GM12878 (cell line): ENCODE measurements around the gene METAP2. TPM values are rescaled to one million over a fixed set of nuclear protein-coding genes. Genes with fewer than 3 reads are reported as not detected.

Experiments used
- ATAC-seq: fragments of 200-7000 bp; cut with Tn5 transposase; 3 replicates; pipeline ENCODE4 v1.9.1; 2020; ENCODE audit warnings: mild to moderate bottlenecking, moderate library complexity
- BruUV-seq: library from RNA; stranded (reverse); fragments of 400-500 nt; replicated peaks from 2 replicates; lab custom pipeline; 2021; lab: Mats Ljungman, UMichigan
- CTCF ChIA-PET: fragments of 300-600 bp; sonication (Branson Sonifier 250); formaldehyde crosslinking; extraction: SDS; loops from one replicate; lab custom pipeline; 2021; ENCODE audit warnings: inconsistent platforms; lab: Yijun Ruan, JAX
- POLR2A ChIA-PET: fragments of 350-600 bp; formaldehyde crosslinking; extraction: SDS; loops from one replicate; lab custom pipeline; 2021; ENCODE audit warnings: inconsistent platforms; lab: Charles Lee
- RAD21 ChIA-PET: fragments of 300-600 bp; sonication (Branson Sonifier 250); formaldehyde crosslinking; loops from one replicate; lab custom pipeline; 2023; ENCODE audit warnings: antibody characterized with exemption; ENCODE audit not compliant: unreplicated experiment; lab: Charles Lee
- SMC1A ChIA-PET: fragments of 300-600 bp; sonication (Branson Sonifier 250); formaldehyde crosslinking; loops from one replicate; lab custom pipeline; 2023; ENCODE audit not compliant: unreplicated experiment, uncharacterized antibody; lab: Charles Lee
- DNase-seq: peaks from one replicate; pipeline ENCODE4 v3.0.0-alpha.2; 2011; ENCODE audit warnings: low read depth, low spot score
- FAIRE-seq: peaks from 3 replicates; lab custom pipeline; 2011; peaks lifted over from hg19 to GRCh38; lab: Jason Lieb, UNC
- H2AFZ ChIP-seq: 2 replicates; pipeline ENCODE4 v1.6.0; 2011; ENCODE audit warnings: low read depth, low read length, control low read depth; ENCODE audit not compliant: control insufficient read depth
- H3K27ac ChIP-seq: 2 replicates; pipeline ENCODE4 v1.5.1; 2011; ENCODE audit warnings: control low read depth; ENCODE audit not compliant: control insufficient read depth, insufficient read depth
- H3K27me3 ChIP-seq, 2 experiments: replicated peaks in 1 of 2; 2 replicates each; pipeline versions ENCODE4 v1.6.0 to v1.6.1; 2011; ENCODE audit warnings: low read length in 1 of 2; ENCODE audit not compliant: control insufficient read depth in 2 of 2, insufficient read depth in 2 of 2
- H3K36me3 ChIP-seq, 2 experiments: 2 replicates each; pipeline ENCODE4 v1.5.1; 2011; ENCODE audit warnings: low read length in 1 of 2; ENCODE audit not compliant: control insufficient read depth in 2 of 2, insufficient read depth in 2 of 2
- H3K4me1 ChIP-seq: 2 replicates; pipeline ENCODE4 v1.6.1; 2011; ENCODE audit warnings: mild to moderate bottlenecking, low read length, moderate library complexity, mixed read lengths; ENCODE audit not compliant: control insufficient read depth, insufficient read depth
- H3K4me2 ChIP-seq: 2 replicates; pipeline ENCODE4 v1.6.0; 2011; ENCODE audit warnings: control low read depth; ENCODE audit not compliant: control insufficient read depth, insufficient read depth
- H3K4me3 ChIP-seq: fragments of 200-600 bp; sonication (generic); 2 replicates; pipeline ENCODE4 v1.5.1; 2016
- H3K79me2 ChIP-seq: 2 replicates; pipeline ENCODE4 v1.6.0; 2011; ENCODE audit warnings: low read length; ENCODE audit not compliant: control insufficient read depth, insufficient read depth
- H3K9ac ChIP-seq: 2 replicates; pipeline ENCODE4 v1.8.0; 2011; ENCODE audit warnings: low read length, control low read depth, mixed read lengths; ENCODE audit not compliant: control insufficient read depth, insufficient read depth
- H3K9me3 ChIP-seq: replicated peaks from 3 replicates; pipeline ENCODE4 v1.5.1; 2011; ENCODE audit warnings: mild to moderate bottlenecking, low read length; ENCODE audit not compliant: control insufficient read depth, insufficient read depth
- H4K20me1 ChIP-seq: 2 replicates; pipeline ENCODE4 v1.6.0; 2011; ENCODE audit not compliant: control insufficient read depth, insufficient read depth
- CBX3 ChIP-seq: fragments of 200-600 bp; sonication (generic); IDR thresholded peaks from 2 replicates; pipeline ENCODE4 v1.6.1; 2016; ENCODE audit warnings: low read depth, borderline replicate concordance
- ELK1 ChIP-seq: IDR thresholded peaks from 2 replicates; pipeline ENCODE4 v1.6.1; 2012; ENCODE audit warnings: low read depth, low read length, improper control_type of control experiment
- HDAC6 ChIP-seq: fragments of 200-600 bp; sonication (generic); IDR thresholded peaks from one replicate; pipeline ENCODE4 v1.8.0; 2017; ENCODE audit warnings: antibody characterized with exemption; ENCODE audit not compliant: unreplicated experiment
- NFYA ChIP-seq: IDR thresholded peaks from 2 replicates; pipeline ENCODE4 v1.6.1; 2011; ENCODE audit warnings: low read depth, mild to moderate bottlenecking, low read length, improper control_type of control experiment, borderline replicate concordance
- PML ChIP-seq: IDR thresholded peaks from 2 replicates; pipeline ENCODE4 v1.6.1; 2012; ENCODE audit warnings: low read length, inconsistent platforms
- SKIL ChIP-seq: fragments of 450-650 bp; IDR thresholded peaks from 2 replicates; pipeline ENCODE4 v1.6.1; 2017; ENCODE audit warnings: mild to moderate bottlenecking, low read depth, inconsistent platforms; ENCODE audit not compliant: poor library complexity, severe bottlenecking
- SMARCA5 ChIP-seq: fragments of 450-650 bp; IDR thresholded peaks from 2 replicates; pipeline ENCODE4 v1.6.1; 2017; ENCODE audit warnings: mild to moderate bottlenecking
- SUZ12 ChIP-seq: fragments of 200-600 bp; sonication (generic); IDR thresholded peaks from one replicate; pipeline ENCODE4 v1.6.1; 2018; ENCODE audit warnings: antibody characterized with exemption, mild to moderate bottlenecking; ENCODE audit not compliant: unreplicated experiment
- USF2 ChIP-seq: IDR thresholded peaks from 2 replicates; pipeline ENCODE4 v1.6.1; 2011; ENCODE audit warnings: low read depth, low read length, improper control_type of control experiment, borderline replicate concordance
- ZNF274 ChIP-seq: IDR thresholded peaks from one replicate; pipeline ENCODE4 v1.8.0; 2011; ENCODE audit not compliant: insufficient read length, insufficient read depth
- WGBS: methylation state at CpG from one replicate; pipeline ENCODE4 v1.1.6; 2016; ENCODE audit warnings: low lambda C conversion rate; ENCODE audit not compliant: insufficient replicate concordance, insufficient coverage; ENCODE audit errors: missing lambda C conversion rate; 5-methylcytosine and 5-hydroxymethylcytosine counted together
- in situ Hi-C: fragments of 300-500 bp; cut with MboI; formaldehyde crosslinking; loops from 9 replicates; pipeline ENCODE4 v1.14.3; 2018; ENCODE audit warnings: mixed read lengths
- intact Hi-C: fragments of 100-400 bp; cut with micrococcal nuclease; formaldehyde crosslinking; loops from one replicate; pipeline ENCODE4 v1.14.2; 2022; ENCODE audit not compliant: unreplicated experiment
- polyA plus RNA-seq, 11 experiments: library from polyadenylated mRNA; depleted of rRNA in 4 of 11; unstranded in 6 of 11; stranded (reverse) in 5 of 11; fragments of >200 nt; fragmentation: Nextera tagmentation in 4 of 11; fragmentation: Illumina TruSeq in 1 of 11; extraction: Ambion mirVana in 4 of 11; extraction: Trizol in 1 of 11; gene quantifications; 1 replicate in 1 of 11; 2 replicates in 10 of 11; pipeline versions ENCODE4 v1.2.1 to v1.2.3, GENCODE V29; 2011 to 2016; ENCODE audit warnings: inconsistent platforms in 2 of 11, missing spikeins in 2 of 11, low read depth in 1 of 11
- total RNA-seq, 4 experiments: library from RNA; depleted of rRNA in 3 of 4; stranded (reverse); fragments of >200 nt in 3 of 4; fragmentation: Illumina TruSeq in 1 of 4; extraction: Trizol in 1 of 4; gene quantifications; 2 replicates each; pipeline versions ENCODE4 v1.2.1 to v1.2.3, GENCODE V29; 2013 to 2021

The METAP2 gene
- total and polyA plus RNA-seq, 10 of the 15 experiments (the other 5 are each of a cell fraction or from before 2014, with no cell fraction given): 50.7 to 132 (median 73.9) TPM

DNA sequence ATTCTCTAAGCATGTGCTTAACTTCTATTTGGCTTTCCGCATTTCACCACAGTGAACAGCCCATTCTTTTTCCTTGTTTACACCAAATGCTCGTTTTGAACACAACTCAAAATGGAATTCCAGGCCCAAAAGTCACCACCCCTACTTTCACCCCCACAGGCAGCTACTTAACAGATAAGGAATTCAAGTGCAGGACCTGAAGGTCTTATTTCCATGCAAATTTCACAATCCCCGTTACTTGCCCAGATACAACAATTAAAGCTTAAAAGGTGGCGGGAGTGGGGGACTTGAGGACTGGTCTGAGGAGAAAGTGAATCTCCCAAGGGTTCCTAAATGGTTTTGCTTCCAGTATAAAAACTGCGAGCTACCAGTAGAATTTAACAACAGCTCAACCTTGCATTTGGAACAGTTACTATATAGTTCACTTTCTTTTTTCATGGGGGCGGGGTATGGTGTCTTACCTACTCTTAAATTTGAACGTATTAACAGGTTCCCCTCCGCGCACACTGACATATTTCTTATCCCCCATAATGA lies 73.6 kb downstream of the METAP2 start (continued):
- TF ChIP-seq SKIL (no peak), SMARCA5 (no peak), NFYA (no peak), ZNF274 (no peak), PML (no peak), USF2 (no peak), SUZ12 (no peak), CBX3 (no peak)

DNA sequence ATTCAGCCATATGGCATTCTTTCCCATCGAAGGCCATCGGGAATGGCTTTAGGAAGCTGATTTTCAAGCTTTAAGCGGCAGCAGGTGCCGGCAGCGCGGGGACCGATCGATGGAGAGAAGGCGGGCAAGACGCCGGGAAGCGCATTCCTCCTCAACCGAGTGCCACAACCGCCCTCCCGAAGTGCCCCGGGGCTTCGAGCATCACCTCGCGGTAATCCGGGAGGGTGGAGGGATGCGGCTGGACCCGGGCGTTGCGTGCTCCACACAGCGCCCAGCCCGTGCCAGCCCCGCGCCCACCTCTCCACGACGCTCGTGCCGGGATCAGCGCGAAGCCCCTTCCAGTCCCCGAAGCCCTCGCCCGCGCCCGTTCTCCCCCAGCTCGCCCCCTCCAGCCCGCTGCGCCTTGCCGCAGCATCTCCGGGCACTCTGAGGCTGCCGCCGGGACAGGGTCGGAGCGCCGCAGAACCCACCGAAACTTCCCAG lies 74.1 kb downstream of the METAP2 start:
- intact Hi-C loops: no loop called here
- RAD21 ChIA-PET: no interaction called here
- Histone ChIP-seq H3K79me2 (no peaks in the 10 kb centered on the region), H2AFZ (no peak overlapping the region), H3K27me3 (peaks cover 5 to 17% of the 10 kb centered on the region in 2 experiments), H3K9me3 (peaks cover 6% of the 10 kb centered on the region), H3K36me3 (no peaks in the 10 kb centered on the region), H3K9ac (no peak overlapping the region), H4K20me1 (no peaks in the 10 kb centered on the region), H3K4me1 (no peaks in the 10 kb centered on the region)
- DNase-seq (no peak), ATAC-seq (no peak)
- CTCF ChIA-PET: no interaction called here
- in situ Hi-C loops: no loop called here
- POLR2A ChIA-PET: no interaction called here
- SMC1A ChIA-PET: no interaction called here
- 24% methylated on average over 33 of the region's 50 CpGs for WGBS
- peak; percentile 79 for TF ChIP-seq HDAC6
- TF ChIP-seq ELK1: no peak
- TF ChIP-seq, all 136 proteins: peak for 1
- Histone ChIP-seq H3K27ac (no peak overlapping the region), H3K4me3 (peak overlapping the region; percentile 11; the same call in 1 of the 2 replicates), H3K4me2 (peak overlapping the region; percentile 66)
- BruUV-seq: no TSS peak
- FAIRE-seq: no peak
